Hepatocyte (in vitro differentiated cells): ENCODE data around the gene ETS2.

ENCODE experiments used
- CTCF ChIP-seq: fragments of 200-600 bp; sonication (generic); IDR thresholded peaks from 2 replicates; pipeline ENCODE4 v1.5.1; 2016; ENCODE audit warnings: antibody characterized with exemption, mild to moderate bottlenecking; ENCODE audit not compliant: poor library complexity
- EZH2 ChIP-seq: fragments of 200-600 bp; sonication (generic); IDR thresholded peaks from 2 replicates; pipeline ENCODE4 v1.6.1; 2016; ENCODE audit warnings: antibody characterized with exemption, mild to moderate bottlenecking, borderline replicate concordance
- EZH2phosphoT487 ChIP-seq: fragments of 200-600 bp; sonication (generic); IDR thresholded peaks from one replicate; pipeline ENCODE4 v1.6.1; 2018; ENCODE audit warnings: antibody characterized with exemption, mild to moderate bottlenecking, low read depth, moderate library complexity; ENCODE audit not compliant: unreplicated experiment, severe bottlenecking

GRCh38 chr21:38769191-38769780 is 36.4 kb upstream of the ETS2 start:
- TF ChIP-seq EZH2 (no peak), CTCF (no peak), EZH2phosphoT487 (no peak)
